ENCODE measurements around the gene EID3. TPM values are rescaled to one million over a fixed set of nuclear protein-coding genes. Genes with fewer than 3 reads are reported as not detected.
A peak's percentile ranks its signal among the peaks of the same experiment; 100 is the strongest.
"Not testable (repeated sequence)": the region's sequence is repeated elsewhere in the genome, so short reads cannot be mapped to it uniquely, and the experiment has no call there.

The EID3 gene
- 0.66 and 1.2 TPM in 2 replicates for total RNA-seq (2014; rRNA removed; shearing (Covaris generic))

DNA sequence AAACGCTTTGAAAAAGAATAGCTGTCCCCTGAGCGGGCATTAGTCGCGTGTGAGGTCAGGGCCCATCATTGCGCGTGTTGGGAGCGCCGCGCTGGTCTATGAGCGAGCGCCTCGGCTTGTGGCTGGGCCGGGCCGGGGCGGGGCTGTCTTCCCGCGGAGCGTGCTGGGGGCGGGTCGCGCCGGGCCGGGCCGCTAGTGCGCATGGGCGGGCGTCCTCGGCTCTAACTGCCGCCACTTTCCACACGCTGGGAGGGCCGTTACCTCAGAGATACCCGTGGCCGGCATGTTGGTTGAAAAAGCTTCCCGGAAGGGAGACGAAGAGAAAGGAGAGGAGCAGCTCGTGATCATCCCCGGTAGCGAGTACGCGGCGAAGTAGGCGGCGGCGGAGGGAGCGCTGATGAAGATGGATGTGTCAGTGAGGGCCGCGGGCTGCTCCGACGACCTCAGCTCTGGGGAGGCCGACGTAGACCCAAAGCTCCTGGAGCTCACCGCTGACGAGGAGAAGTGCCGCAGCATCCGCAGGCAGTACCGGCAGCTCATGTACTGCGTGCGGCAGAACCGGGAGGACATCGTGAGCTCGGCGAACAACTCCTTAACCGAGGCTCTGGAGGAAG, at the start of gene EID3:
TSS of gene EID3 (plus strand) at position 202 of the 614 bp plus-strand sequence. CDS start at position 398, 196 bp downstream.
- peak; percentile 43 for DNase-seq (ENCODE audit: low spot score)

DNA sequence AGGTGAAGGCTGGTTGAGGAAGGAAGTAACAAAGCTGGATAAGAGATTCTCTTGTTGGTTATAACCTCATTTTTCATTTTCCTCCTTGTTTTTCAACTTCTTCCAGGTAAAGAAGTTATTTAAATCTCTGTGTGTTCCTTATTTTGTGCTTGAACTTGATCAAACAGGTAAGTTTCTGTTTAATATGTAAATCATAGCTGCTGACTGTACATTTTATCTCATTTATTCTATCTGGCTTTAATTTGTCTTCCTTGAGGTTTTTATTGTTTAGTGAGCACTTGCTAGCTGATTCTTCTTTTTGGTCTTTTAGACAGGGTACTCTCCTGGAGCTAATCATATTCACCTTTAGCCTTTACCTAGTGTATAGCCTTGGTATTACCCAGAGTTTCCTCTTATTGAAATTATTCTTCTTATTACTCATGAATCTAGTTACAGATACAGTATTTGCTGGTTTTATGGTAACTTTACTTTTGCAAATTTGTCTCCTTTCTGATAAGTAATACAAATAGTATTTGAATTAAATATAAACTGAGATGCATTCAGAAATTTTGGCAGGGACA, 45.5 kb upstream of the EID3 start:
- no peak for DNase-seq (ENCODE audit: low spot score)

GRCh38 chr12:104258476-104259067, 45.0 kb upstream of the EID3 start:
- DNase-seq (ENCODE audit: low spot score), result no peak

DNA sequence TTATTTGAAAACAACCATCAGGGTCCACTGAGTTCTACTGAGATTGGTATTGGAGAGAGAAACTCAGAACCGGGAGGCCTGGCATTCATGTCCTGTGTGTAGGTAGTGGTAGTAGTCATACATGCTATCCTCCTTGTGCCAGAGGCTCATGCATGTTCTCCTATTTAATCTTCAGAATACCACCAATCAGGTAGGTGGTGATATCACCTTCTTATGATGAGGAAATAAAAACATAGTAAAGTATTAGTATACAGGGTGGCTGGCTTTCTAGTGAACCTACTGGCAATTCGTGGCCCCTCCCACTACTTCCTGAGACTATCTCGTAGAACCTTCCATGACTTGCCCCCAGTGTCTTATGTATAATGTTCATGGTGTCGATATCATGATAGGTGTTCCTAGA, 40.5 kb upstream of the EID3 start:
- DNase-seq (ENCODE audit: low spot score), result no peak

DNA sequence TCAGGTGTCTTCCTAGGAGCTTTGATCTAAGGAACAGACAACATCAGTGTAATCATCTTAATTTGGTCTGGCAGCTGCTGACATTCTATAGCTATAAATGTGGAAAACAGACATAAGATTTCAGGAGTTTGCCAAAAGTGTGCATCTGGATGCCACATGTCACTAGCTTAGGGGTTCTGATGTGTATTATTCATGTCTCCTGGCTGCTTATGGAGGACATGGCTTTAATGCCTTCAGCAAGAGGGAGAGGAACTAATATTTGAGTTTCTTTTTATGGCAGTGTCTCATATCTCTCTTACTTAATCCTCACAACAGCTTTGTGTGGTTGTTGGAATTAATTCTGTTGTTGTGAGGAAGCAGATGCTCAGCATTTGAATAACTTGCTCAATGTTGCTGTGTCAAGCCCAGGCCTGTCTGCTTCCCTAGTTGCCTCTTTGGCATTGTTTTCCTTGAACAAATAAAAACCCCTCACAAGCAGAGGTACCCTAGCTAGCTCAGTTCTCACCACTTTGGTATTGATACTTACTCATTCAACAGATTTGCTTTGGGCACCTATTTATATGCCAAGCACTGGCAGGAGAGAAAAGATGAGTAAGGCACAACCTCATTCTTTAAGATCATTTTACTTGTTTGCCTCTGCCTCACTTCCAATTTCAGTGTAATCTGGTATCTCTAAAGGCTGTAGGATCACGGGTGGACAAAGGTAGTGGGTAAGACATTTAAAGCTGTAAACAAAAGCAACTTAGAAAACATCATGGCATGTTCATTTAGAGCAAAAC, 39.8 kb upstream of the EID3 start:
- no peak for DNase-seq (ENCODE audit: low spot score)

DNA sequence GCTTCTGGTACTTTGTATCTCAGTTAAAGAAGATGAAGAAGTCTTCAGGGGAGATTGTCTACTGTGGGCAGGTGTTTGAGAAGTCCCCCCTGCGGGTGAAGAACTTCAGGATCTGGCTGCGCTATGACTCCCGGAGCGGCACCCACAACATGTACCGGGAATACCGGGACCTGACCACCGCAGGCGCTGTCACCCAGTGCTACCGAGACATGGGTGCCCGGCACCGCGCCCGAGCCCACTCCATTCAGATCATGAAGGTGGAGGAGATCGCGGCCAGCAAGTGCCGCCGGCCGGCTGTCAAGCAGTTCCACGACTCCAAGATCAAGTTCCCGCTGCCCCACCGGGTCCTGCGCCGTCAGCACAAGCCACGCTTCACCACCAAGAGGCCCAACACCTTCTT, 38.1 kb upstream of the EID3 start:
- not testable (repeated sequence) for DNase-seq (ENCODE audit: low spot score)

GRCh38 chr12:104272938-104273337, 30.6 kb upstream of the EID3 start:
- no peak for DNase-seq (ENCODE audit: low spot score)

GRCh38 chr12:104273503-104273902, 30.0 kb upstream of the EID3 start:
- no peak for DNase-seq (ENCODE audit: low spot score)

- no peak for DNase-seq (ENCODE audit: low spot score)
Measured at GRCh38 chr12:104274811-104275210, 28.7 kb upstream of the EID3 start.

- no peak for DNase-seq (ENCODE audit: low spot score)
Measured at GRCh38 chr12:104275689-104276088, 27.9 kb upstream of the EID3 start.

GRCh38 chr12:104276273-104277131, 27.0 kb upstream of the EID3 start:
- DNase-seq (ENCODE audit: low spot score), result no peak

DNA sequence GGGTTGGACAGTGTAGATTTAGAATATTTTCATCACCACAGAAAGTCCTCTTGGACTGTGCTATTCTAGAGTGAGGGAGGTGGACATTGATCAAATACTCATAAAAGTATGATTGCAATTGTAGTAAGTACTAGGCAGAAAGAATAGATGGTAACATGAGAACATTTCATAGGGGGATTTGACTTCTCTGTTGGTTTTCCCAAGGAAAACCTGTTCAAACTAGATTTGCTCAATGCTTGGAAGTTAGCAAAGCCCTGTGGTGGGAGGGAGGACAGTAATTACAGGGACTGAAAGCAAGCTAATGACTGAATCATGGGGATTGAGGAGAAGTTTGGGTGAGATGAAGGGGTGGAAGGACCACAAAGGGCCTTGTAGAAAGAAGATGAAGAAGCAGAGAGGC, 24.4 kb upstream of the EID3 start:
- DNase-seq (ENCODE audit: low spot score), result peak; percentile 53

DNA sequence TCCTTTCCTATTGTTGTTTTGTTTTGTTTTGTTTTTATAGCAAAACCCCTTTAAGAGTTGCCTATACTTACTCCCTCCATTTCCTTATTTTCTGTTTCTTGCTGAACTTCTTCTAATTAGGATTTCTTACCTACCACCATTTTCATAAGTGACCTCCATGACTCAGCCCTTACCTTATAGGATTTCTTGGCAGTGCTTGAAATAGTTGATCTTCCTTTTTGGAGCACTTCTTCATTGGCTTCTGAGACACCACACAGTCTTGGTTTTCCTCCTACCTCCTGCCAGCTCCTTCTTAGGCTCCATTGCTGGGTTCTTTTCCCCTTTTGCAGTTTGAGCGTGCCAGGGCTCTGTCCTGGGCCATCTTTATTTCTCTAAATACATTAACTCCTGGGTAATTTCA, 23.4 kb upstream of the EID3 start:
- no peak for DNase-seq (ENCODE audit: low spot score)

- DNase-seq (ENCODE audit: low spot score), result peak; percentile 94
Measured at GRCh38 chr12:104280717-104281458, 22.7 kb upstream of the EID3 start.

DNA sequence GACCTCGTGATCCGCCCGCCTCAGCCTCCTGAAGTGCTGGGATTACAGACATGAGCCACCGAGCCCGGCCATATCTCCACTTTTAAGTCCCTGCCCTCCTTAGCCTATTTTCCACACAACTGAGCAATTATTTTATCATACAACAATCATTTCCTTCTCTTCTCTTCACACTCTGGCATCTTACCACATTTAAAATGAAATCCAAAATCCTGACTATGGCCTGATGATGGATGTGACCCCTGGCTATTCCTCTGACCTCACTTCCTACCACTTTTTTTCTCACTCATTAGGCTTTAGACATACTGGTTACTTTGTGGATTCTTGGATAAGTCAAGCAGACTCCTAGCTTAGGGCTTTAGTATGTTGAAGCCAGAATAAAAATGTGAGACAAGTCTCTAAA, 21.9 kb upstream of the EID3 start:
- DNase-seq (ENCODE audit: low spot score), result no peak

- no peak for DNase-seq (ENCODE audit: low spot score)
Measured at GRCh38 chr12:104282109-104282508, 21.4 kb upstream of the EID3 start.

DNA sequence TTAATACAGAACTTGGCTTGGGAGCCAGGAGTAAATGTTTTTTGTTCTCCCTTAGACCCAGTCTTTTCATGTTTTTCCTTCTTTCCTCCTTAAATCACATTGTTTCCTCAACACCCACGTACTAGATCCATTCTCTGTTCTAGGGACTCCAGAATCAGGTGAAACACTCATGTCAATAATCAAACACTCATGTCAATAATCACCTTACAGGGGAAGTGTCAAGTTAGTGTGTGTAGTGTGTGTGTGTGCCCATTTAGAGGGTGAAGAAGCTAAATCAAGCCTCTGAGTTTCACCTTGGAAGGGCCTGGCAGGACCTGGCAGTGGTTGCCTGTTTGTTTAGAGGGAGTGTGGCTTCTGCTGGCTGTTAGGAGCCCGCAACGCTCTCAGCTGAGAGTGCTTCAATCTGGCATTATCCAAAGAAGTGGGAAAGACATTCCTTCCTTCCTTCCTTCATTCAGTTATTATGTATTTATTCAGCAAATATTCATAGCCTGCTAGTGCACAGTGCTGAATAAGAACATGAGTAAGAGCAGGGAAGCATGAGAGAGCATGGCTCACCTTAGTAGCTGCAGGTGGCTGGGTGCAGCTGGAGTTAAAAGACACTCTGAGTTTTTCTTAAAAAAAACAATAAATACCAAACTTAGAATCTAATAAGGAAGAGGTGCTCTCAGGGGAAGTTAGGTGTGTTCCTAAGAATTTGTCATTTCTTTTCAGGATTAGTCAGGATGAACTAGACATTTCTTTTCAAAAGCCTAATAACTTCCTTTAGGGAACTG, 17.6 kb upstream of the EID3 start:
- DNase-seq (ENCODE audit: low spot score), result peak; percentile 48

DNA sequence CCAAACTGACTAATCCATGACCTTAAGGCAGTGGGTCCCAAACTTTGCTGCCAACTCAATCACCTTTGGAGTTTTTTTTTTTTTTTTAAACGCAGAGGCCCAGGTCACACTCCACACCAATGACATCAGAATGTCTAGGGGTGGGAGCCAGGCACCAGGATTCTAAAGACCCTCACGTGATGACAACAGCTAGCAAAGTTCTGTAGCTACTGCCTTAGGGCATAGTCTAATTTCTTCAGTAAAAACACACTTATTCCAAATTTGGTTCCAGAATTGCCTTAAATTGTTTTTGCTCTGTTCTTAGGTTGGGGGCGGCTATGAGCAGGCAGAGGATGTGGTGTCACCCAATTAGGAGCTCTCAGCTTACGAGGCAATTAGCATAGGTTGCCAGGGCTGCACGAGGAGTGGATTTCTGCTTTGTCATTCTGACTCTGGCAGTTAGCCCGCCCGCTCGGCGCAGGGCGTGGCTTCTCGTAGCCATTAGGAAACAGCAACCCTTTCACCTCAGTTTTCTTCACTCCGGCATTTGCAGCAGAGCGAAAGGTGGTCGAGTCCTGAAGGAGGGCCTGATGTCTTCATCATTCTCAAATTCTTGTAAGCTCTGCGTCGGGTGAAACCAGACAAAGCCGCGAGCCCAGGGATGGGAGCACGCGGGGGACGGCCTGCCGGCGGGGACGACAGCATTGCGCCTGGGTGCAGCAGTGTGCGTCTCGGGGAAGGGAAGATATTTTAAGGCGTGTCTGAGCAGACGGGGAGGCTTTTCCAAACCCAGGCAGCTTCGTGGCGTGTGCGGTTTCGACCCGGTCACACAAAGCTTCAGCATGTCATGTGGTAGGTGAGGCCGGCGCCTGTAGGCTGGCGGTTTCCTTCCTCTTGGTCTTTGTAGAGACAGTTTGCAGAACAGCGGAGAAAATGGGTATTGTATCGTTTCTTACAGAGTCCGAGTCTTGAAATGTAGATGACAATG, 16.7 kb upstream of the EID3 start:
- DNase-seq (ENCODE audit: low spot score), result peak; percentile 98

Data from H4 (cell line).